SK-N-SH treated with all-trans-retinoic acid at 6 μM for 48 hours (cell line): ENCODE results near the gene PTCHD1.

Experiments used
- BACH2 ChIP-seq: fragments of 250-450 bp; sonication (Bioruptor Pico); IDR thresholded peaks from 2 replicates; pipeline ENCODE4 v1.9.0; 2021; ENCODE audit warnings: mild to moderate bottlenecking, borderline replicate concordance
- ESRRG ChIP-seq: fragments of 250-450 bp; sonication (Bioruptor Pico); IDR thresholded peaks from 2 replicates; pipeline ENCODE4 v1.6.1; 2021; ENCODE audit warnings: mild to moderate bottlenecking
- GLIS3 ChIP-seq: fragments of 250-450 bp; sonication (Bioruptor Pico); IDR thresholded peaks from 2 replicates; pipeline ENCODE4 v1.5.0; 2020; ENCODE audit warnings: mild to moderate bottlenecking, moderate library complexity
- PATZ1 ChIP-seq: fragments of 250-450 bp; sonication (Bioruptor Pico); IDR thresholded peaks from 2 replicates; pipeline ENCODE4 v1.8.0; 2020; ENCODE audit warnings: mild to moderate bottlenecking, moderate library complexity, borderline replicate concordance
- PPARA ChIP-seq: fragments of 250-450 bp; sonication (Bioruptor Pico); IDR thresholded peaks from 2 replicates; pipeline ENCODE4 v1.5.0; 2020; ENCODE audit warnings: mild to moderate bottlenecking, borderline replicate concordance
- RARB ChIP-seq: fragments of 250-450 bp; sonication (Bioruptor Pico); IDR thresholded peaks from 2 replicates; pipeline ENCODE4 v1.8.0; 2021; ENCODE audit warnings: mild to moderate bottlenecking, moderate library complexity
- TCF4 ChIP-seq: fragments of 250-450 bp; sonication (Bioruptor Pico); IDR thresholded peaks from 2 replicates; pipeline ENCODE4 v1.8.0; 2021; ENCODE audit warnings: mild to moderate bottlenecking, moderate library complexity, borderline replicate concordance
- ZFP3 ChIP-seq: fragments of 250-450 bp; sonication (Bioruptor Pico); IDR thresholded peaks from 2 replicates; pipeline ENCODE4 v1.5.0; 2020; ENCODE audit warnings: mild to moderate bottlenecking, moderate library complexity
- ZFP30 ChIP-seq: fragments of 450-650 bp; formaldehyde crosslinking; IDR thresholded peaks from 2 replicates; pipeline ENCODE4 v1.5.0; 2022; ENCODE audit warnings: mild to moderate bottlenecking, moderate library complexity
- TF ChIP-seq, protein P1 (sequence below): fragments of 250-450 bp; sonication (Bioruptor Pico); IDR thresholded peaks from 2 replicates; pipeline ENCODE4 v1.5.0; 2020; ENCODE audit warnings: mild to moderate bottlenecking, moderate library complexity
- TF ChIP-seq, protein P2 (sequence below): fragments of 250-450 bp; sonication (Bioruptor Pico); IDR thresholded peaks from 2 replicates; pipeline ENCODE4 v1.8.0; 2021; ENCODE audit warnings: low read depth, mild to moderate bottlenecking, moderate library complexity, borderline replicate concordance

DNA sequence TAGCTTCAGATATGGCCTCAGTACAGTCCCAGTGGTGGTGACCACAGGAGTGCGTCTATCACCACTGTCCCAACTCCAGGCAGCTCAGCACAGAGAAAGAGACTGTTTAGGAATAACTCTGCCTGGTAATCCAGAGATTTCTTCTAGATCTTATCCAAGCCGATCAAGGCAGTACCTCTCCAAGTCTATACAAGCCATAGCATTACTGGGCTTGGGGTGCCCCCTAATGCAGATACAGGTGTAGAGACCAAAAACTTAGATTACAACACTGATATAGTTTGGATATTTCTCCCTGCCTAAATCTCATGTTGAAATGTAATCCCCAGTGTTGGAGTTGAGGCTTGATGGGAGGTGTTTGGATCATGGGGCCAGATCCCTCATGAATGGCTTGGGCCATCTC lies 100.9 kb downstream of the PTCHD1 start:
- no peak for TF ChIP-seq PATZ1 (CRISPR knock-in tag)
- no peak for TF ChIP-seq ESRRG (CRISPR knock-in tag)
- no peak for TF ChIP-seq PPARA
- TF ChIP-seq, protein P1, sequence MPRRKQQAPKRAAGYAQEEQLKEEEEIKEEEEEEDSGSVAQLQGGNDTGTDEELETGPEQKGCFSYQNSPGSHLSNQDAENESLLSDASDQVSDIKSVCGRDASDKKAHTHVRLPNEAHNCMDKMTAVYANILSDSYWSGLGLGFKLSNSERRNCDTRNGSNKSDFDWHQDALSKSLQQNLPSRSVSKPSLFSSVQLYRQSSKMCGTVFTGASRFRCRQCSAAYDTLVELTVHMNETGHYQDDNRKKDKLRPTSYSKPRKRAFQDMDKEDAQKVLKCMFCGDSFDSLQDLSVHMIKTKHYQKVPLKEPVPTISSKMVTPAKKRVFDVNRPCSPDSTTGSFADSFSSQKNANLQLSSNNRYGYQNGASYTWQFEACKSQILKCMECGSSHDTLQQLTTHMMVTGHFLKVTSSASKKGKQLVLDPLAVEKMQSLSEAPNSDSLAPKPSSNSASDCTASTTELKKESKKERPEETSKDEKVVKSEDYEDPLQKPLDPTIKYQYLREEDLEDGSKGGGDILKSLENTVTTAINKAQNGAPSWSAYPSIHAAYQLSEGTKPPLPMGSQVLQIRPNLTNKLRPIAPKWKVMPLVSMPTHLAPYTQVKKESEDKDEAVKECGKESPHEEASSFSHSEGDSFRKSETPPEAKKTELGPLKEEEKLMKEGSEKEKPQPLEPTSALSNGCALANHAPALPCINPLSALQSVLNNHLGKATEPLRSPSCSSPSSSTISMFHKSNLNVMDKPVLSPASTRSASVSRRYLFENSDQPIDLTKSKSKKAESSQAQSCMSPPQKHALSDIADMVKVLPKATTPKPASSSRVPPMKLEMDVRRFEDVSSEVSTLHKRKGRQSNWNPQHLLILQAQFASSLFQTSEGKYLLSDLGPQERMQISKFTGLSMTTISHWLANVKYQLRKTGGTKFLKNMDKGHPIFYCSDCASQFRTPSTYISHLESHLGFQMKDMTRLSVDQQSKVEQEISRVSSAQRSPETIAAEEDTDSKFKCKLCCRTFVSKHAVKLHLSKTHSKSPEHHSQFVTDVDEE: no peak
- no peak for TF ChIP-seq ZFP3
- TF ChIP-seq BACH2 (CRISPR knock-in tag): no peak
- TF ChIP-seq, protein P2, sequence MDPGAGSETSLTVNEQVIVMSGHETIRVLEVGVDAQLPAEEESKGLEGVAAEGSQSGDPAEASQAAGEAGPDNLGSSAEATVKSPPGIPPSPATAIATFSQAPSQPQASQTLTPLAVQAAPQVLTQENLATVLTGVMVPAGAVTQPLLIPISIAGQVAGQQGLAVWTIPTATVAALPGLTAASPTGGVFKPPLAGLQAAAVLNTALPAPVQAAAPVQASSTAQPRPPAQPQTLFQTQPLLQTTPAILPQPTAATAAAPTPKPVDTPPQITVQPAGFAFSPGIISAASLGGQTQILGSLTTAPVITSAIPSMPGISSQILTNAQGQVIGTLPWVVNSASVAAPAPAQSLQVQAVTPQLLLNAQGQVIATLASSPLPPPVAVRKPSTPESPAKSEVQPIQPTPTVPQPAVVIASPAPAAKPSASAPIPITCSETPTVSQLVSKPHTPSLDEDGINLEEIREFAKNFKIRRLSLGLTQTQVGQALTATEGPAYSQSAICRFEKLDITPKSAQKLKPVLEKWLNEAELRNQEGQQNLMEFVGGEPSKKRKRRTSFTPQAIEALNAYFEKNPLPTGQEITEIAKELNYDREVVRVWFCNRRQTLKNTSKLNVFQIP: no peak
- no peak for TF ChIP-seq TCF4 (CRISPR knock-in tag)
- TF ChIP-seq ZFP30 (CRISPR knock-in tag): no peak
- no peak for TF ChIP-seq GLIS3 (CRISPR knock-in tag)
- TF ChIP-seq RARB (CRISPR knock-in tag): no peak
